MCF 10A (cell line): Measurements from ENCODE around the gene VIT. TPM values are rescaled to one million over a fixed set of nuclear protein-coding genes. Genes with fewer than 3 reads are reported as not detected.

Experiments
- BruUV-seq: library from RNA; stranded (reverse); fragments of 400-500 nt; replicated peaks from 2 replicates; lab custom pipeline; 2021; lab: Mats Ljungman, UMichigan
- CTCF ChIA-PET: fragments of 300-600 bp; sonication (Branson Sonifier 250); formaldehyde crosslinking; extraction: SDS; loops from one replicate; lab custom pipeline; 2021; ENCODE audit warnings: antibody characterized with exemption, inconsistent platforms; lab: Yijun Ruan, JAX
- POLR2A ChIA-PET: fragments of 300-600, 350-650 bp; sonication (Branson Sonifier 250); formaldehyde crosslinking; extraction: SDS; loops from one replicate; lab custom pipeline; 2020; ENCODE audit warnings: antibody characterized with exemption, inconsistent platforms; lab: Yijun Ruan, JAX
- DNase-seq: peaks from one replicate; pipeline ENCODE4 v3.0.0-alpha.2; 2018; ENCODE audit not compliant: unreplicated experiment
- H3K27ac Mint-ChIP-seq: one replicate; pipeline ENCODE4 v1.8.0; 2022; ENCODE audit warnings: mild to moderate bottlenecking, low read depth, mixed read lengths; ENCODE audit not compliant: unreplicated experiment
- H3K27me3 Mint-ChIP-seq: one replicate; pipeline ENCODE4 v1.8.0; 2022; ENCODE audit warnings: mixed read lengths; ENCODE audit not compliant: insufficient read depth, unreplicated experiment
- H3K36me3 Mint-ChIP-seq: one replicate; pipeline ENCODE4 v1.8.0; 2022; ENCODE audit warnings: mild to moderate bottlenecking, moderate library complexity, mixed read lengths; ENCODE audit not compliant: insufficient read depth, unreplicated experiment
- H3K4me1 Mint-ChIP-seq: one replicate; pipeline ENCODE4 v1.8.0; 2022; ENCODE audit warnings: mixed read lengths; ENCODE audit not compliant: insufficient read depth, unreplicated experiment
- H3K4me3 Mint-ChIP-seq: one replicate; pipeline ENCODE4 v1.8.0; 2022; ENCODE audit warnings: mild to moderate bottlenecking, moderate library complexity, mixed read lengths; ENCODE audit not compliant: unreplicated experiment
- H3K9me3 Mint-ChIP-seq: one replicate; pipeline ENCODE4 v1.8.0; 2022; ENCODE audit warnings: mixed read lengths; ENCODE audit not compliant: unreplicated experiment
- intact Hi-C: fragments of 100-400 bp; cut with micrococcal nuclease; formaldehyde crosslinking; loops from 2 replicates; pipeline ENCODE4 v1.14.1; 2022
- total RNA-seq: library from RNA; stranded (reverse); gene quantifications from 2 replicates; pipeline ENCODE4 v1.2.3, GENCODE V29; 2022
- TF ChIP-seq, protein P1 (sequence below): fragments of 200-600 bp; IDR thresholded peaks from one replicate; pipeline ENCODE4 v1.8.0; 2022; ENCODE audit warnings: antibody characterized with exemption, mild to moderate bottlenecking; ENCODE audit not compliant: unreplicated experiment

VIT gene
- total RNA-seq, 1 experiment from 2014 or later: not detected

DNA sequence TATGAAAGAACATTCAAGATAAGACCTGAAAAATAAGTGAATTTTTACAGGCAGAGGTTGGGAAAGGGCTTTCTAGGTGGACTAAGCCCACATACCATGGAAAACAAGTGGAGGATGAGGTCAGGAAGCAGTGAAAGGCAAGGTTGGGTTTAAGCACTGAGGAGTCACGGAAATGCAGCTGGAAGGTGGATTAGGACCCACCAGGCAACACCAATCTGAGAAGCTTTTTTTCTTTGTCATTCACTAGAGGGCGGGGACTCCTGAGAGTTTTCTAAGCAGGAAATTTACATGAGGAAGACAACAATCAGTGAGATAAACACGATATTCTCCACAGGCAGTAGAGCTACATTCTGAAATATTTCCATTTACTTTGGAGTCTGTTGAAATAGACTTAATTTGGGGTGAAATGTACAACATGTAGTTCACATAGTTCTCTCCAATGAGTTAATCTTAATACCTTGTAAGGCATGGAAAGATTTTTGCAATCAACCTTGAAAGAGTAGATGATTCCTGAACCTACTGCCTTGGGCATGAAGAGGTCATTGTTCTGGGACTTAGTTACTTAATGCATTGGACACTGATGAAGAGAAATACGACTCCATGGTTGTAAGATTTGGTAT is 40.7 kb downstream of the VIT start:
- ChIA-PET POLR2A (no interaction called here), CTCF (no interaction called here)
- intact Hi-C loops: no loop called here
- peaks cover 29% of the 10 kb centered on the region for H3K27me3 Mint-ChIP-seq
- BruUV-seq: no TSS peak
- no peaks in the 10 kb centered on the region for H3K36me3 Mint-ChIP-seq
- DNase-seq: no peak
- peaks cover 7% of the 10 kb centered on the region for H3K4me1 Mint-ChIP-seq
- TF ChIP-seq, protein P1, sequence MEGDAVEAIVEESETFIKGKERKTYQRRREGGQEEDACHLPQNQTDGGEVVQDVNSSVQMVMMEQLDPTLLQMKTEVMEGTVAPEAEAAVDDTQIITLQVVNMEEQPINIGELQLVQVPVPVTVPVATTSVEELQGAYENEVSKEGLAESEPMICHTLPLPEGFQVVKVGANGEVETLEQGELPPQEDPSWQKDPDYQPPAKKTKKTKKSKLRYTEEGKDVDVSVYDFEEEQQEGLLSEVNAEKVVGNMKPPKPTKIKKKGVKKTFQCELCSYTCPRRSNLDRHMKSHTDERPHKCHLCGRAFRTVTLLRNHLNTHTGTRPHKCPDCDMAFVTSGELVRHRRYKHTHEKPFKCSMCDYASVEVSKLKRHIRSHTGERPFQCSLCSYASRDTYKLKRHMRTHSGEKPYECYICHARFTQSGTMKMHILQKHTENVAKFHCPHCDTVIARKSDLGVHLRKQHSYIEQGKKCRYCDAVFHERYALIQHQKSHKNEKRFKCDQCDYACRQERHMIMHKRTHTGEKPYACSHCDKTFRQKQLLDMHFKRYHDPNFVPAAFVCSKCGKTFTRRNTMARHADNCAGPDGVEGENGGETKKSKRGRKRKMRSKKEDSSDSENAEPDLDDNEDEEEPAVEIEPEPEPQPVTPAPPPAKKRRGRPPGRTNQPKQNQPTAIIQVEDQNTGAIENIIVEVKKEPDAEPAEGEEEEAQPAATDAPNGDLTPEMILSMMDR: no peak
- H3K4me3 Mint-ChIP-seq: no peak overlapping the region
- H3K27ac Mint-ChIP-seq: no peak overlapping the region
- H3K9me3 Mint-ChIP-seq: peaks cover 5% of the 10 kb centered on the region

DNA sequence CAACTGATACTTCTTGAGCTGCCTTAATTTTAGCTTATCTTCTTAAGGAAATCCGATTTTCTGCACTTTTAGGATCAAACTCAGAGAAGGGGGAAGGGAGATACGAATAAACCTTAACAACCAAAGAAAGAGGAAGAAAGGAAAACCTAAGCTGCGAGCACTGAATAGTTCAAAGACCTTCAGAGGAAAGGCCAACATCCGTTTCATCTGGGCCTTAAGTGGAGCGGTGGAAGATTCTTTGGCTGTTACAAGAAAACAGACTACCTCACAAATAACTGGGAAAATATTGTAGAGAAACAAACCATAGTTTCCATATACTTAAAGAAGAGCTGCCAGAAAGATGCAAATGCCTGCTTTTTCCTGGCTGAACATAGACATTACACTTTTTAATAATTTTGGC is 43.6 kb downstream of the VIT start:
- H3K27me3 Mint-ChIP-seq: peaks cover 57% of the 10 kb centered on the region
- TF ChIP-seq, protein P1: no peak
- CTCF ChIA-PET: no interaction called here

DNA sequence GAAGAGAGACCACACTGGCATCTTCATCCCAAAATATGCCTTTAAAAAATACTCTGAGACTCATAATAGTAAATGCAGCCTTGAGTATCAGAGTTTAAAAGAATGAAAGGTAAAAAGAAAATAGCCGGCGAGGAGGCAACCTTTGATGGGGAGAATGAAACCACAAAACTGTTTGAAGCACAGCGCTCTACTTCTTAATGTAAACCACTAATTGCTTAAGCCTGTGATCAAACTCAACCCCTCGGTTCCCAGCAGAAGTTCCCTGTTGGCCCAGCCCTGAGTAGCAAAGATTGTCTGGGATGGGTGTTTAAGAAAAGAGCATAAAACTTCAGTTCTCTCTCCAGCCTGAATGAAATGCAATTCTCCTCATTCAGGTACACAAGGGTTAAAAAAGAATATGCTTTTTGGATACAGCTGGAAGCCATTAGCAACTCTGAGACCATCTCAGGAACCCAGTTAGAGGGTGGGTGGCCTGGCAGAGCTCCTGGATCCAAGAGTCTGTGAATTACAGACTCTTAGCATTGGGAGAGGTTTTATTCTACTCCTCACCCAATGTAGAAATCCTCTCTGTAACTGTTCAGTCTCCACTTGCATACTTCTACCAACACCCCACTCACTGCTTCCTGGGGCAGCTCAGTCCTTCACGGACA is 44.8 kb downstream of the VIT start:
- Mint-ChIP-seq H3K4me3 (no peak overlapping the region), H3K36me3 (no peaks in the 10 kb centered on the region), H3K9me3 (no peaks in the 10 kb centered on the region), H3K27ac (no peak overlapping the region), H3K27me3 (peaks cover 69% of the 10 kb centered on the region), H3K4me1 (no peaks in the 10 kb centered on the region)
- no TSS peak for BruUV-seq
- CTCF ChIA-PET: interaction anchor here (1.1 kb wide), 1 partner anchor 44 kb away, joined by 3 read pairs; no protein-coding TSS in a partner anchor
- POLR2A ChIA-PET: no interaction called here
- TF ChIP-seq, protein P1: no peak
- DNase-seq: no peak
- intact Hi-C loops: no loop called here

More for the DNA sequence above, 43.6 kb downstream of the VIT start:
- Mint-ChIP-seq H3K9me3 (no peaks in the 10 kb centered on the region), H3K36me3 (no peaks in the 10 kb centered on the region), H3K27ac (no peak overlapping the region), H3K4me3 (no peak overlapping the region), H3K4me1 (no peaks in the 10 kb centered on the region)
- no peak for DNase-seq
- POLR2A ChIA-PET: interaction anchor here (0.8 kb wide), 1 partner anchor 171 kb away, joined by 3 read pairs; no protein-coding TSS in a partner anchor
- intact Hi-C loops: no loop called here
- no TSS peak for BruUV-seq

DNA sequence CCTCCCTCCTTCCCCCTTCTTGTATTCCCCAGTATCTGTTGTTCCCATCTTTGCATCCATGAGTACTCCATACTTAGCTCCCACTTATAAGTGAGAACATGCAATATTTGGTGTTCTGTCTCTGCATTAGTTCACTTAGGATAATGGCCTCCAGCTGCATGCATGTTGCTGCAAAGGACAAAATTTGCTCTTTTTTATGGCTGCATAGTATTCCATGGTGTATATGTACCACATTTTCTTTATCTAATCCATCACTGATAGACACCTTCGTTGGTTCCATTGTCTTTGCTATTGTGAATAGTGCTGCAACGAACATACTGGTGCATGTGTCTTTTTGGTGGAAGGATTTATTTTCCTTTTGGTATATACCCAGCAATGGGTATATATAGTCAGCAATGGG is 47.4 kb downstream of the VIT start:
- no peaks in the 10 kb centered on the region for H3K9me3 Mint-ChIP-seq
- no peak overlapping the region for H3K27ac Mint-ChIP-seq
- no peak for DNase-seq
- TF ChIP-seq, protein P1: no peak
- ChIA-PET POLR2A (no interaction called here), CTCF (interaction anchor here (0.6 to 1.3 kb wide), 2 partner anchors 10 to 15 kb away, joined by 3 read pairs; no protein-coding TSS in a partner anchor)
- peaks cover 96% of the 10 kb centered on the region for H3K27me3 Mint-ChIP-seq
- H3K4me3 Mint-ChIP-seq: no peak overlapping the region
- no peaks in the 10 kb centered on the region for H3K36me3 Mint-ChIP-seq
- no peaks in the 10 kb centered on the region for H3K4me1 Mint-ChIP-seq
- BruUV-seq: no TSS peak
- intact Hi-C loops: no loop called here
